ENCODE data around the gene EEFSEC. TPM values are rescaled to one million over a fixed set of nuclear protein-coding genes. Genes with fewer than 3 reads are reported as not detected.

EEFSEC gene
- total and polyA plus RNA-seq, 2 of the 8 experiments (the other 6 are each of a cell fraction or from before 2014, with no cell fraction given), result 13.1 to 19.8 TPM

DNA sequence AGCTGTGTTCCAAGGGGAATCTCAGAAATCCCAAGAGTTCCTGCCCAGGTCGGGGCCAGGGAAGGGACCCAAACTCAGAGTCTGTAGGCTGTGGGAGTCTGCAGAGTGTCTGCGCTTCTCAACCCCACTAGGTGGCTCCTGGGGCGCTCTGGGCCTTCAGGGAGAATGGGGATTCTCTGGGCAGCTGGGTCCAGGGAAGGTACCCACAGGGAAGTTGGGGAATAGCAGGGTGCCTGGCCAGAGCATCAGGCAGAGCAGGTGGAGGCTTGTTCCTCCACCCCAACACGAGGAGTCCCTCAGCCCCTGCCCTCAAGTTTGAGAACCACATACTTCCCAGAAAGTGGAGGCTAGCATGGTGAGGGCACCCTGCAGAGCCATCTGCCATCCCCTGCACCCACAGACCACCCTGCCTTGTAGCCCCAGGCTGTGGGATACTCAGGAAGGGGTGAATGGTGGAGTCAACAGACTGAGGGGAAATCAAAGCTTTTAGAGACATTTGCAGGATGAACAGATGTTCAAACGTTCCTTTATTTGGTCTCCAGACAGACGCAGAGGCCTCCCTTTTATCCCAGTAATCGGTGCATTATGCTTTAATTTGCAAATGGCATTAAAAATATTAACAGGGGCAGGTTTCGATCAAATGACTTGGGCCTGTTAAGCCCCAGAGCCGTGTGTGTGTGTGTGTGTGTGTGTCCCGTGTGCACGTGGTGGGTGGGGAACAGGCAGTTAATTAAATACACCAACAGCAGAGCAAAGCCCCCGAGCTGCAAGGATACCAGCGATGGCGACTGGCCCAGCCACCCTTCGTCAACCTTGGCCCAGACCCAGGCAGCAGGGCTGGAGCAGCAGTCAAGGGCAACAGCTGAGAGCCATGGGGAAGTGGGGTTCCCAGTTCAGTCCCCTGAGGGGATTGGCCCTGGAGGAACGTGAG lies 255.7 kb downstream of the EEFSEC start (continued):
- no peak for TF ChIP-seq CHD1 (IDR thresholded peaks at IDR 0.05; ENCODE audit: low read depth, low read length)
- no peak for TF ChIP-seq RXRA (IDR thresholded peaks at IDR 0.05; ENCODE audit: insufficient read depth, low read depth, low read length)
- no peak for TF ChIP-seq CBX5 (IDR thresholded peaks at IDR 0.05; ENCODE audit: low read depth, low read length)
